Measurements from ENCODE around the gene ADD1. TPM values are rescaled to one million over a fixed set of nuclear protein-coding genes. Genes with fewer than 3 reads are reported as not detected.

The ADD1 gene
- total RNA-seq, 4 donors from 2014 or later: 253 to 402 (median 311) TPM

GRCh38 chr4:2823671-2824328 lies 19.8 kb upstream of the ADD1 start:
- no peak for DNase-seq (ENCODE audit: extremely low spot score)
- no peak for TF ChIP-seq EP300 (IDR thresholded peaks at IDR 0.05)
- no peak for TF ChIP-seq POLR2AphosphoS5 (IDR thresholded peaks at IDR 0.05)
- no peak for TF ChIP-seq POLR2A (IDR thresholded peaks at IDR 0.05; ENCODE audit: low read depth)
- no peak for TF ChIP-seq CTCF (IDR thresholded peaks at IDR 0.05)
- Histone ChIP-seq H3K9me3 (no peaks in the 10 kb centered on the region), H3K36me3 (peaks cover 9 to 79% (median 67%) of the 10 kb centered on the region in 4 donors), H3K4me1 (peaks cover under 1 to 13% (median 10%) of the 10 kb centered on the region in 4 donors), H3K27ac (replicated peaks in 1 of 4) (no peak overlapping the region), H3K4me3 (no peak overlapping the region), H3K27me3 (no peaks in the 10 kb centered on the region)
- intact Hi-C loops (cut with DNase I): no loop called here
- 85% methylated on average over 5 of the region's 14 CpGs for WGBS

GRCh38 chr4:2824329-2824835 lies 19.3 kb upstream of the ADD1 start:
- peaks cover 9 to 85% (median 73%) of the 10 kb centered on the region in 4 donors for H3K36me3 ChIP-seq
- no peaks in the 10 kb centered on the region for H3K27me3 ChIP-seq
- H3K4me1 ChIP-seq: peaks cover 0 to 8% (median 7%) of the 10 kb centered on the region in 4 donors
- no peaks in the 10 kb centered on the region for H3K9me3 ChIP-seq
- WGBS: 93% methylated on average over 3 of the region's 24 CpGs
- no peak for DNase-seq (ENCODE audit: extremely low spot score)
- no peak overlapping the region for H3K27ac ChIP-seq (replicated peaks in 1 of 4)
- no peak overlapping the region for H3K4me3 ChIP-seq
- TF ChIP-seq EP300 (IDR thresholded peaks at IDR 0.05): no peak
- TF ChIP-seq CTCF (IDR thresholded peaks at IDR 0.05): no peak
- TF ChIP-seq POLR2AphosphoS5 (IDR thresholded peaks at IDR 0.05): no peak
- TF ChIP-seq POLR2A (IDR thresholded peaks at IDR 0.05; ENCODE audit: low read depth): no peak
- intact Hi-C loops (cut with DNase I): no loop called here

- Histone ChIP-seq H3K27ac (replicated peaks in 1 of 4) (no peak overlapping the region), H3K9me3 (no peaks in the 10 kb centered on the region), H3K36me3 (peaks cover 9 to 90% (median 78%) of the 10 kb centered on the region in 4 donors), H3K27me3 (no peaks in the 10 kb centered on the region), H3K4me1 (peaks cover 0 to 8% (median 6%) of the 10 kb centered on the region in 4 donors), H3K4me3 (no peak overlapping the region)
- TF ChIP-seq POLR2A (IDR thresholded peaks at IDR 0.05; ENCODE audit: low read depth) (no peak), EP300 (IDR thresholded peaks at IDR 0.05) (no peak), CTCF (IDR thresholded peaks at IDR 0.05) (no peak), POLR2AphosphoS5 (IDR thresholded peaks at IDR 0.05) (no peak)
- intact Hi-C loops (cut with DNase I): no loop called here
- 98% methylated on average over 10 of the region's 17 CpGs for WGBS
- no peak for DNase-seq (ENCODE audit: extremely low spot score)
These were observed 18.7 kb upstream of the ADD1 start for GRCh38 chr4:2824836-2825381.

- H3K9me3 ChIP-seq: no peaks in the 10 kb centered on the region
- H3K4me1 ChIP-seq: peaks cover 0 to 8% (median 6%) of the 10 kb centered on the region in 4 donors
- TF ChIP-seq CTCF (IDR thresholded peaks at IDR 0.05) (no peak), EP300 (IDR thresholded peaks at IDR 0.05) (no peak), POLR2AphosphoS5 (IDR thresholded peaks at IDR 0.05) (no peak)
- peaks cover 9 to 95% (median 84%) of the 10 kb centered on the region in 4 donors for H3K36me3 ChIP-seq
- H3K27ac ChIP-seq (replicated peaks in 1 of 4): no peak overlapping the region
- intact Hi-C loops (cut with DNase I): no loop called here
- 61% methylated on average over 10 of the region's 13 CpGs for WGBS
- no peaks in the 10 kb centered on the region for H3K27me3 ChIP-seq
- DNase-seq (ENCODE audit: extremely low spot score): no peak
- H3K4me3 ChIP-seq: no peak overlapping the region
These were observed 17.9 kb upstream of the ADD1 start for GRCh38 chr4:2825740-2826139.
